ENCODE data around the gene NDUFAF2. TPM values are rescaled to one million over a fixed set of nuclear protein-coding genes. Genes with fewer than 3 reads are reported as not detected.

Gene NDUFAF2
- total and polyA plus RNA-seq, 2 experiments from 2014 or later: 28.8 to 51.2 TPM

DNA sequence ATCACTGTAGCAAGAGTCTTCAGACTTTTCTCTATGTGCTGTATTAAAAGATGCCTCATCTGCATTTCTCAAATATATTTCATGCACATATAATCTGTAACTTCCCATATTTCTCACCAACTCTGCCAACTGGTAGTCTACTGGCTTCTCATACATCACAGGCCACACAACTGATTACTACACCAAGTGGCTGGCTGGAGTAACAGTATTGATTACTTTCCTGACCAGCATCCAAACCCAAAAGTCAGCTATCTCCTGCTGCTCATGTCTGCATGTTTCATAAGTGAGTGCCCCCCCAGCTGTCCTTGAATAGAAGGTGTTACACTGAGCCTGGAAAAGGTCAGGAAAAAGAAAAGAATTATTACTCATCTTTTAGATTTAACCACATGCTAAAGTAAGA is 17.6 kb upstream of the NDUFAF2 start:
- Histone ChIP-seq H3K4me3 (no peak overlapping the region), H3K4me1 (ENCODE audit: low read depth) (no peaks in the 10 kb centered on the region), H3K27ac (no peak overlapping the region), H3K36me3 (peaks cover 23% of the 10 kb centered on the region), H3K9me3 (ENCODE audit: low read depth) (no peaks in the 10 kb centered on the region), H3K27me3 (no peaks in the 10 kb centered on the region)
- DNase-seq (ENCODE audit: low read depth in 1 of 2, low spot score in 1 of 2): no peak
- TF ChIP-seq, protein P1, sequence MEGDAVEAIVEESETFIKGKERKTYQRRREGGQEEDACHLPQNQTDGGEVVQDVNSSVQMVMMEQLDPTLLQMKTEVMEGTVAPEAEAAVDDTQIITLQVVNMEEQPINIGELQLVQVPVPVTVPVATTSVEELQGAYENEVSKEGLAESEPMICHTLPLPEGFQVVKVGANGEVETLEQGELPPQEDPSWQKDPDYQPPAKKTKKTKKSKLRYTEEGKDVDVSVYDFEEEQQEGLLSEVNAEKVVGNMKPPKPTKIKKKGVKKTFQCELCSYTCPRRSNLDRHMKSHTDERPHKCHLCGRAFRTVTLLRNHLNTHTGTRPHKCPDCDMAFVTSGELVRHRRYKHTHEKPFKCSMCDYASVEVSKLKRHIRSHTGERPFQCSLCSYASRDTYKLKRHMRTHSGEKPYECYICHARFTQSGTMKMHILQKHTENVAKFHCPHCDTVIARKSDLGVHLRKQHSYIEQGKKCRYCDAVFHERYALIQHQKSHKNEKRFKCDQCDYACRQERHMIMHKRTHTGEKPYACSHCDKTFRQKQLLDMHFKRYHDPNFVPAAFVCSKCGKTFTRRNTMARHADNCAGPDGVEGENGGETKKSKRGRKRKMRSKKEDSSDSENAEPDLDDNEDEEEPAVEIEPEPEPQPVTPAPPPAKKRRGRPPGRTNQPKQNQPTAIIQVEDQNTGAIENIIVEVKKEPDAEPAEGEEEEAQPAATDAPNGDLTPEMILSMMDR (IDR thresholded peaks at IDR 0.05; ENCODE audit: low read depth, low read length): no peak

- Histone ChIP-seq H3K27me3 (no peaks in the 10 kb centered on the region), H3K27ac (no peak overlapping the region), H3K36me3 (peaks cover 23% of the 10 kb centered on the region), H3K9me3 (ENCODE audit: low read depth) (no peaks in the 10 kb centered on the region), H3K4me1 (ENCODE audit: low read depth) (no peaks in the 10 kb centered on the region), H3K4me3 (no peak overlapping the region)
- TF ChIP-seq, protein P1 (IDR thresholded peaks at IDR 0.05; ENCODE audit: low read depth, low read length): peak; percentile 23
- peak in 1 of 2 donors; percentile 17 for DNase-seq (ENCODE audit: low read depth in 1 of 2, low spot score in 1 of 2)
Measured at GRCh38 chr5:60929024-60929423, 16.0 kb upstream of the NDUFAF2 start.

DNA sequence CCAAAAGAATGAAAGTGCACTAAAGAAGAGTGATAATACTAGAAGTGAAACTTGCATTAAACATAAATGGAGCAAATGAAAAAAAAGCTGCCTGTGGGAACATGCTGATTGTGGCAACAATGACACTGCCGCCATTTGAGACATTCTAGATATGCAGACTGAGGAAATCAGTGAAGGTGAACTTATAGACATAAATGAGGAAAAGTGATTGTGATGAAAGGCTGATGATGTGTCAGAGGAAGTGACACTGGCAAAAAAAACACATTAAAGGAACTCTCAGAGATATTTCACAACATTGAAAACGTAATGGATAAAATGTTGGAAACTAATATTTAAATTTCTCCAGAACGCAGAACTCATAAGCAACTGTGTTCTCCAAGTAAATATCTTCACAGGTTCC is 1.4 kb upstream of the NDUFAF2 start:
- peak overlapping the region; percentile 59 for H3K4me3 ChIP-seq
- TF ChIP-seq, protein P1 (IDR thresholded peaks at IDR 0.05; ENCODE audit: low read depth, low read length): no peak

DNA sequence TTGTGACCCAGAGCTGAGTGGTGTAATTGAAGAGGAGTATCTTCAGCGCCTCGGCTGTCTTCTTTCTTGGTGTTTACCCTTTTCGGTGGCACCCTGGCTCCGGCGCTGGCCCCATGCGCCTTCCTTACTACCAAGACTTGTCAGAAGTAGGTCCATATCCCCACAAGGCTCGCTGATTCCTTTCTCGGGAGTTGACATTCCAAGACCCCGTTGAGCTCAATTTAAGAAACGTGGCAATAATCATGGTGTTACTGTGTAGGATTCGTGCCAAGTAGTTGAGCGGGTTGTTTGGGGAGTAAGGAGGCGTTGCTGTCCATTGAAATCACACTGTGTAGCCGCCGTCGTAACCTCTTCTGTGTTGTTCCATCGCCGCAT is 795 bp downstream of the NDUFAF2 start:
- DNase-seq (ENCODE audit: low read depth in 1 of 2, low spot score in 1 of 2): peak; percentile 37 to 75
- TF ChIP-seq, protein P1 (IDR thresholded peaks at IDR 0.05; ENCODE audit: low read depth, low read length): no peak
- Histone ChIP-seq H3K36me3 (no peaks in the 10 kb centered on the region), H3K27me3 (no peaks in the 10 kb centered on the region), H3K27ac (peak overlapping the region; percentile 34), H3K9me3 (ENCODE audit: low read depth) (no peaks in the 10 kb centered on the region), H3K4me3 (peak overlapping the region; percentile 59), H3K4me1 (ENCODE audit: low read depth) (peaks cover 6% of the 10 kb centered on the region)

More for the DNA sequence above, 1.4 kb upstream of the NDUFAF2 start:
- DNase-seq (ENCODE audit: low read depth in 1 of 2, low spot score in 1 of 2): no peak
- Histone ChIP-seq H3K27me3 (no peaks in the 10 kb centered on the region), H3K27ac (no peak overlapping the region), H3K9me3 (ENCODE audit: low read depth) (no peaks in the 10 kb centered on the region), H3K36me3 (no peaks in the 10 kb centered on the region), H3K4me1 (ENCODE audit: low read depth) (peaks cover 6% of the 10 kb centered on the region)

DNA sequence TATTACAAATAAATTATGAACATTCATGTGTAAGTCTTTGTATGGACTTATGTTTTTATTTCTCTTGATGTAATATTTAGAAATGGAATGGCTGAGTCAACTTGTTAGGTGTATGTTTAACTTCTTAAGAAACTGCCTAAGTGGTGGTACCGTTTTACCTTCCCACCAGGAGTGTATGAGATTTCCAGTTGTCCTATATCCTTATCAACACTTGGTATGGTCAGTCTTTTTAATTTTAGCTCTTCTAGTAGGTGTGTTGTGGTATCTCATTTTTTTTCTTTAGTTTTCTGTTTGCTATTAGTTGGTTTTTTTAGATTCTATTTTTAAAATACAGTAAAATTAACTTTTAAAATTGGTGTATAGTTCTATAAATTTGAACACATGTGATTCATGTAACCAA is 3.7 kb downstream of the NDUFAF2 start:
- TF ChIP-seq, protein P1 (IDR thresholded peaks at IDR 0.05; ENCODE audit: low read depth, low read length): no peak
- Histone ChIP-seq H3K36me3 (no peaks in the 10 kb centered on the region), H3K4me3 (no peak overlapping the region), H3K27me3 (no peaks in the 10 kb centered on the region), H3K4me1 (ENCODE audit: low read depth) (peaks cover 4% of the 10 kb centered on the region), H3K9me3 (ENCODE audit: low read depth) (no peaks in the 10 kb centered on the region), H3K27ac (no peak overlapping the region)
- no peak for DNase-seq (ENCODE audit: low read depth in 1 of 2, low spot score in 1 of 2)

DNA sequence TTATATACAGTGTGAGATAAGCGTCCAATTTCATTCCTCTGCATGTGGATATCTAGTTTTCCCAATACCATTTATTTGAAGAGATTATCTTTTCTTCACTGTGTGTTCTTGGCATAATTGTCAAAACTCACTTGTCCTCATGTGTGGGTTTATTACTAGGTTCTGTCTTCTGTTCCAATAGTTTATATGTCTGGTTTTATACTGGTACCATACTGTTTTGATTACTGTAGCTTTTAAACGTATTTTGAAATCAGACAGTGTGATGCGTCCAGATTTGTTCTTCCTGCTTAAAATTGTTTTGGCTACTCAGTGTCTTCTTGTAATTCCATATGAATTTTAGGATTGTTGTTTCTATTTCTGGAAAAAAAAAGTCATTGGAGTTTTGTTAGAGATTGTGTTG is 10.2 kb downstream of the NDUFAF2 start:
- no peak overlapping the region for H3K27ac ChIP-seq
- no peaks in the 10 kb centered on the region for H3K9me3 ChIP-seq (ENCODE audit: low read depth)
- no peaks in the 10 kb centered on the region for H3K36me3 ChIP-seq
- no peak for DNase-seq (ENCODE audit: low read depth in 1 of 2, low spot score in 1 of 2)
- H3K27me3 ChIP-seq: no peaks in the 10 kb centered on the region
- H3K4me3 ChIP-seq: no peak overlapping the region
- TF ChIP-seq, protein P1 (IDR thresholded peaks at IDR 0.05; ENCODE audit: low read depth, low read length): no peak
- H3K4me1 ChIP-seq (ENCODE audit: low read depth): no peaks in the 10 kb centered on the region
